Stomach (tissue), 4 donors: ENCODE results near the gene FERMT3.

Source experiments
- POLR2A ChIP-seq, 4 donors: fragments of 450-650 bp; IDR thresholded peaks; one replicate each; pipeline ENCODE4 v1.6.1; 2016; ENCODE audit warnings: antibody characterized with exemption in 4 of 4, control low read depth in 2 of 4, mild to moderate bottlenecking in 1 of 4, moderate library complexity in 1 of 4
- POLR2AphosphoS5 ChIP-seq, 3 donors: sonication (generic); formaldehyde crosslinking; IDR thresholded peaks; one replicate each; pipeline ENCODE4 v1.6.1; 2016; ENCODE audit warnings: antibody characterized with exemption in 3 of 3
- TF ChIP-seq, protein P1 (sequence below), 7 experiments: fragments of 450-650 bp in 4 of 7; fragments of 200-600 bp in 3 of 7; sonication (generic) in 3 of 7; IDR thresholded peaks; one replicate each; pipeline ENCODE4 v1.5.1; 2016 to 2019; ENCODE audit warnings: antibody characterized with exemption in 7 of 7, control low read depth in 2 of 7, mild to moderate bottlenecking in 1 of 7

DNA sequence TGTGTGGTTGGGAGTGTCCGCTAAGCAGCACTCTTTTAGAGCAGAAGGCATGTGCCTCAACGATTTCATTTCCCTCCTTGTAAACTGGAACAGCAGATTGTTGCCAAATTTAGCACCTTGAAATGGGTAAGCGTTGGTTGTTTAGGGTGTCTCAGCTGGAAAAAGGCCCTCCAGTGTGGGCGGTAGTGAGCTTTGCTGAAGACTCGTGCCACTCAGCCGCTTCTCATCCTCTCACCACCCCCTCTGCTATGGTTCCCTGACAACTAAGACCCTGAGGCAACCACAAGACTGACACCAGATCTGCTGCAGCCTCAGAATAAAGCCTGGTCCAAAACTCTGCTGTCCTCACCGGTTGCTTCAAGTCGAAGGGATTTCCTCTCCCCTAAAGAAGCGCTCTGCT, 9.9 kb upstream of the FERMT3 start:
- TF ChIP-seq, protein P1, sequence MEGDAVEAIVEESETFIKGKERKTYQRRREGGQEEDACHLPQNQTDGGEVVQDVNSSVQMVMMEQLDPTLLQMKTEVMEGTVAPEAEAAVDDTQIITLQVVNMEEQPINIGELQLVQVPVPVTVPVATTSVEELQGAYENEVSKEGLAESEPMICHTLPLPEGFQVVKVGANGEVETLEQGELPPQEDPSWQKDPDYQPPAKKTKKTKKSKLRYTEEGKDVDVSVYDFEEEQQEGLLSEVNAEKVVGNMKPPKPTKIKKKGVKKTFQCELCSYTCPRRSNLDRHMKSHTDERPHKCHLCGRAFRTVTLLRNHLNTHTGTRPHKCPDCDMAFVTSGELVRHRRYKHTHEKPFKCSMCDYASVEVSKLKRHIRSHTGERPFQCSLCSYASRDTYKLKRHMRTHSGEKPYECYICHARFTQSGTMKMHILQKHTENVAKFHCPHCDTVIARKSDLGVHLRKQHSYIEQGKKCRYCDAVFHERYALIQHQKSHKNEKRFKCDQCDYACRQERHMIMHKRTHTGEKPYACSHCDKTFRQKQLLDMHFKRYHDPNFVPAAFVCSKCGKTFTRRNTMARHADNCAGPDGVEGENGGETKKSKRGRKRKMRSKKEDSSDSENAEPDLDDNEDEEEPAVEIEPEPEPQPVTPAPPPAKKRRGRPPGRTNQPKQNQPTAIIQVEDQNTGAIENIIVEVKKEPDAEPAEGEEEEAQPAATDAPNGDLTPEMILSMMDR (IDR thresholded peaks at IDR 0.05): no peak
- no peak for TF ChIP-seq POLR2AphosphoS5 (IDR thresholded peaks at IDR 0.05)
- TF ChIP-seq POLR2A (IDR thresholded peaks at IDR 0.05): no peak
